A549 (cell line): ENCODE measurements around the gene TTLL11.

Source experiments
- CBX2 ChIP-seq: fragments of 200-600 bp; sonication (generic); IDR thresholded peaks from 2 replicates; pipeline ENCODE4 v1.6.1; 2016; ENCODE audit warnings: low read depth, mild to moderate bottlenecking, borderline replicate concordance
- CEBPB ChIP-seq, 2 experiments: fragments of >200 bp in 1 of 2; sonication (Bioruptor Twin) in 1 of 2; formaldehyde crosslinking in 1 of 2; IDR thresholded peaks; 2 replicates each; pipeline ENCODE4 v1.6.1; 2012 to 2016
- CTCF ChIP-seq: fragments of >200 bp; sonication (Bioruptor Twin); formaldehyde crosslinking; IDR thresholded peaks from 3 replicates; pipeline ENCODE4 v1.5.1; 2016
- ESRRA ChIP-seq: fragments of 150-350 bp; IDR thresholded peaks from 2 replicates; pipeline ENCODE4 v1.6.1; 2014; ENCODE audit warnings: mild to moderate bottlenecking, low read length, borderline replicate concordance
- POLR2A ChIP-seq: IDR thresholded peaks from 2 replicates; pipeline ENCODE4 v1.6.1; 2012; ENCODE audit warnings: mild to moderate bottlenecking, low read length
- POLR2AphosphoS2 ChIP-seq: conservative IDR thresholded peaks from 2 replicates; pipeline ENCODE4 v1.6.1; 2012; ENCODE audit warnings: low read length, improper control_type of control experiment, inconsistent platforms
- TF ChIP-seq, protein P1 (sequence below): fragments of 200-600 bp; sonication (generic); IDR thresholded peaks from 2 replicates; pipeline ENCODE4 v1.6.1; 2016; ENCODE audit warnings: antibody characterized with exemption, mild to moderate bottlenecking, moderate library complexity
- TF ChIP-seq, protein P2 (sequence below): IDR thresholded peaks from 2 replicates; pipeline ENCODE4 v1.6.1; 2012; ENCODE audit warnings: low read depth, borderline replicate concordance

GRCh38 chr9:122090981-122091380 is 2.1 kb downstream of the TTLL11 start:
- TF ChIP-seq CTCF (no peak), CEBPB (IDR thresholded peaks at IDR 0.05) (no peak), CBX2 (no peak), POLR2A (no peak), ESRRA (no peak), POLR2AphosphoS2 (no peak)
- TF ChIP-seq, protein P1, sequence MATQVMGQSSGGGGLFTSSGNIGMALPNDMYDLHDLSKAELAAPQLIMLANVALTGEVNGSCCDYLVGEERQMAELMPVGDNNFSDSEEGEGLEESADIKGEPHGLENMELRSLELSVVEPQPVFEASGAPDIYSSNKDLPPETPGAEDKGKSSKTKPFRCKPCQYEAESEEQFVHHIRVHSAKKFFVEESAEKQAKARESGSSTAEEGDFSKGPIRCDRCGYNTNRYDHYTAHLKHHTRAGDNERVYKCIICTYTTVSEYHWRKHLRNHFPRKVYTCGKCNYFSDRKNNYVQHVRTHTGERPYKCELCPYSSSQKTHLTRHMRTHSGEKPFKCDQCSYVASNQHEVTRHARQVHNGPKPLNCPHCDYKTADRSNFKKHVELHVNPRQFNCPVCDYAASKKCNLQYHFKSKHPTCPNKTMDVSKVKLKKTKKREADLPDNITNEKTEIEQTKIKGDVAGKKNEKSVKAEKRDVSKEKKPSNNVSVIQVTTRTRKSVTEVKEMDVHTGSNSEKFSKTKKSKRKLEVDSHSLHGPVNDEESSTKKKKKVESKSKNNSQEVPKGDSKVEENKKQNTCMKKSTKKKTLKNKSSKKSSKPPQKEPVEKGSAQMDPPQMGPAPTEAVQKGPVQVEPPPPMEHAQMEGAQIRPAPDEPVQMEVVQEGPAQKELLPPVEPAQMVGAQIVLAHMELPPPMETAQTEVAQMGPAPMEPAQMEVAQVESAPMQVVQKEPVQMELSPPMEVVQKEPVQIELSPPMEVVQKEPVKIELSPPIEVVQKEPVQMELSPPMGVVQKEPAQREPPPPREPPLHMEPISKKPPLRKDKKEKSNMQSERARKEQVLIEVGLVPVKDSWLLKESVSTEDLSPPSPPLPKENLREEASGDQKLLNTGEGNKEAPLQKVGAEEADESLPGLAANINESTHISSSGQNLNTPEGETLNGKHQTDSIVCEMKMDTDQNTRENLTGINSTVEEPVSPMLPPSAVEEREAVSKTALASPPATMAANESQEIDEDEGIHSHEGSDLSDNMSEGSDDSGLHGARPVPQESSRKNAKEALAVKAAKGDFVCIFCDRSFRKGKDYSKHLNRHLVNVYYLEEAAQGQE: no peak
- TF ChIP-seq, protein P2, sequence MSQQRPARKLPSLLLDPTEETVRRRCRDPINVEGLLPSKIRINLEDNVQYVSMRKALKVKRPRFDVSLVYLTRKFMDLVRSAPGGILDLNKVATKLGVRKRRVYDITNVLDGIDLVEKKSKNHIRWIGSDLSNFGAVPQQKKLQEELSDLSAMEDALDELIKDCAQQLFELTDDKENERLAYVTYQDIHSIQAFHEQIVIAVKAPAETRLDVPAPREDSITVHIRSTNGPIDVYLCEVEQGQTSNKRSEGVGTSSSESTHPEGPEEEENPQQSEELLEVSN: no peak
